Measurements from ENCODE around the gene EREG. TPM values are rescaled to one million over a fixed set of nuclear protein-coding genes. Genes with fewer than 3 reads are reported as not detected.
"Not testable (repeated sequence)": the region's sequence is repeated elsewhere in the genome, so short reads cannot be mapped to it uniquely, and the experiment has no call there.

Gene EREG
- total and polyA plus RNA-seq, 10 of the 15 experiments (the other 5 are each of a cell fraction or from before 2014, with no cell fraction given), result not detected

DNA sequence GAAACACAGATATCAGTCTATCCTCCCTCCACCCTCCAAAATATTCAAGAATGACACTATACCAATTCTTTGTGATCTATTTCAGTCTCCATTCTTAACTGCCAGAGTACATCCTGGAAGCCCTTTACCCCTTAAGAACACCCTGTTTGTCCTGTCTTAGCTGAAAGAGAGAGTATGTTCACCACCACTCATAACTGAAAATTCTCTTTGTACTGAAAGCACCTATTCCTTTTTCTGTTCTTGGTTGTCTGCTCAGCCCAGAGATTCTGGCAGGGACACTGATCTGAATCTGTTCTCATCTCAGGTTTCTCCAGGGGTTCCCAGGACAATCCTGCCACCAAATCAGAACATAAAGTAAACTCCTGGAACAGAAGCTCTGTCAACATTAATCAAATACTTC is 25.4 kb upstream of the EREG start (continued):
- no peak for TF ChIP-seq WRNIP1 (IDR thresholded peaks at IDR 0.05; ENCODE audit: borderline replicate concordance, low read depth, low read length)
- no peak for TF ChIP-seq HDAC6 (IDR thresholded peaks at IDR 0.05; ENCODE audit: unreplicated experiment)
- no peak for TF ChIP-seq RAD51 (IDR thresholded peaks at IDR 0.05)
- no peak for TF ChIP-seq STAT1 (conservative IDR thresholded peaks at IDR 0.05)

- H3K27me3 ChIP-seq (replicated peaks in 1 of 2; ENCODE audit: control insufficient read depth in 2 of 2, insufficient read depth in 2 of 2, low read length in 1 of 2); H3K4me2 ChIP-seq (ENCODE audit: control insufficient read depth, insufficient read depth); H4K20me1 ChIP-seq (ENCODE audit: control insufficient read depth, insufficient read depth); DNase-seq (ENCODE audit: low read depth, low spot score); CTCF ChIA-PET; FAIRE-seq; intact Hi-C loops (cut with micrococcal nuclease; ENCODE audit: unreplicated experiment); H3K9ac ChIP-seq (ENCODE audit: control insufficient read depth, insufficient read depth, low read length); BruUV-seq (replicated peaks); SMC1A ChIA-PET (ENCODE audit: uncharacterized antibody, unreplicated experiment); ATAC-seq; H3K9me3 ChIP-seq (replicated peaks; ENCODE audit: control insufficient read depth, insufficient read depth, low read length); H3K36me3 ChIP-seq (ENCODE audit: control insufficient read depth in 2 of 2, insufficient read depth in 2 of 2, low read length in 1 of 2); H3K4me1 ChIP-seq (ENCODE audit: control insufficient read depth, insufficient read depth, low read length); H3K4me3 ChIP-seq; H3K27ac ChIP-seq (ENCODE audit: control insufficient read depth, insufficient read depth); POLR2A ChIA-PET; in situ Hi-C loops (cut with MboI); H2AFZ ChIP-seq (ENCODE audit: control insufficient read depth, low read depth, low read length); RAD21 ChIA-PET (ENCODE audit: unreplicated experiment); H3K79me2 ChIP-seq (ENCODE audit: control insufficient read depth, insufficient read depth, low read length): not testable (repeated sequence)
Observed at GRCh38 chr4:74340421-74340820, 24.5 kb upstream of the EREG start.

GRCh38 chr4:74344031-74344430 is 20.9 kb upstream of the EREG start:
- H2AFZ ChIP-seq (ENCODE audit: control insufficient read depth, low read depth, low read length), result no peak overlapping the region
- no peaks in the 10 kb centered on the region for H3K4me1 ChIP-seq (ENCODE audit: control insufficient read depth, insufficient read depth, low read length)
- peaks cover 5% of the 10 kb centered on the region; the same call in 2 of the 3 replicates for H3K9me3 ChIP-seq (replicated peaks; ENCODE audit: control insufficient read depth, insufficient read depth, low read length)
- no peaks in the 10 kb centered on the region for H3K36me3 ChIP-seq (ENCODE audit: control insufficient read depth in 2 of 2, insufficient read depth in 2 of 2, low read length in 1 of 2)
- FAIRE-seq, result no peak
- intact Hi-C loops (cut with micrococcal nuclease; ENCODE audit: unreplicated experiment) (no loop called here), in situ Hi-C loops (cut with MboI) (no loop called here)
- no TSS peak for BruUV-seq (replicated peaks)
- TF ChIP-seq ZNF384 (IDR thresholded peaks at IDR 0.05; ENCODE audit: borderline replicate concordance, low read depth, low read length) (no peak), SP1 (IDR thresholded peaks at IDR 0.05; ENCODE audit: low read depth, low read length) (no peak), ZNF274 (IDR thresholded peaks at IDR 0.05; ENCODE audit: insufficient read depth, insufficient read length) (no peak), TCF7 (IDR thresholded peaks at IDR 0.05; ENCODE audit: borderline replicate concordance) (no peak), TARDBP (IDR thresholded peaks at IDR 0.05; ENCODE audit: borderline replicate concordance) (no peak), BCL11A (IDR thresholded peaks at IDR 0.05; ENCODE audit: low read depth, low read length) (no peak), ZNF207 (IDR thresholded peaks at IDR 0.05; ENCODE audit: borderline replicate concordance) (no peak), MEF2B (IDR thresholded peaks at IDR 0.05; ENCODE audit: partially characterized antibody, poor library complexity, severe bottlenecking) (no peak), NR2F1 (conservative IDR thresholded peaks at IDR 0.05) (no peak), ZBED1 (IDR thresholded peaks at IDR 0.05; ENCODE audit: borderline replicate concordance) (no peak), RAD51 (IDR thresholded peaks at IDR 0.05) (no peak)
- ChIA-PET POLR2A (no interaction called here), SMC1A (ENCODE audit: uncharacterized antibody, unreplicated experiment) (no interaction called here), CTCF (no interaction called here), RAD21 (ENCODE audit: unreplicated experiment) (no interaction called here)
- no peak overlapping the region for H3K4me2 ChIP-seq (ENCODE audit: control insufficient read depth, insufficient read depth)
- no peak for ATAC-seq
- no peak overlapping the region for H3K9ac ChIP-seq (ENCODE audit: control insufficient read depth, insufficient read depth, low read length)
- H3K27me3 ChIP-seq (replicated peaks in 1 of 2; ENCODE audit: control insufficient read depth in 2 of 2, insufficient read depth in 2 of 2, low read length in 1 of 2), result no peaks in the 10 kb centered on the region
- H4K20me1 ChIP-seq (ENCODE audit: control insufficient read depth, insufficient read depth), result no peaks in the 10 kb centered on the region
- H3K27ac ChIP-seq (ENCODE audit: control insufficient read depth, insufficient read depth), result no peak overlapping the region
- WGBS (ENCODE audit: insufficient coverage, insufficient replicate concordance, low lambda C conversion rate, missing lambda C conversion rate), result 0% methylated on average over 1 of the region's 1 CpG
- no peak overlapping the region for H3K4me3 ChIP-seq
- no peak for DNase-seq (ENCODE audit: low read depth, low spot score)
- no peaks in the 10 kb centered on the region for H3K79me2 ChIP-seq (ENCODE audit: control insufficient read depth, insufficient read depth, low read length)

Measured in GM12878 (cell line).